Right kidney (tissue), 1 donor: ENCODE measurements around the gene HSPA2.
A peak's percentile ranks its signal among the peaks of the same experiment; 100 is the strongest.
"Not testable (repeated sequence)": the region's sequence is repeated elsewhere in the genome, so short reads cannot be mapped to it uniquely, and the experiment has no call there.

ENCODE experiments used
- DNase-seq: peaks from one replicate; pipeline ENCODE4 v3.0.0-alpha.2; 2016

Gene HSPA2

GRCh38 chr14:64510825-64511671 is 29.5 kb upstream of the HSPA2 start:
- DNase-seq = peak; percentile 32

GRCh38 chr14:64513271-64513670 is 27.3 kb upstream of the HSPA2 start:
- no peak for DNase-seq

GRCh38 chr14:64515053-64515452 is 25.5 kb upstream of the HSPA2 start:
- no peak for DNase-seq

GRCh38 chr14:64516969-64517368 is 23.6 kb upstream of the HSPA2 start:
- no peak for DNase-seq

- not testable (repeated sequence) for DNase-seq
Observed at GRCh38 chr14:64517667-64518066, 22.9 kb upstream of the HSPA2 start.

GRCh38 chr14:64518229-64518628 is 22.3 kb upstream of the HSPA2 start:
- no peak for DNase-seq

- DNase-seq = no peak
Observed at GRCh38 chr14:64520699-64521098, 19.8 kb upstream of the HSPA2 start.

GRCh38 chr14:64522591-64523355 is 17.8 kb upstream of the HSPA2 start:
- no peak for DNase-seq

- no peak for DNase-seq
Observed at GRCh38 chr14:64525354-64525753, 15.2 kb upstream of the HSPA2 start.

GRCh38 chr14:64531567-64531966 is 9.0 kb upstream of the HSPA2 start:
- no peak for DNase-seq

- no peak for DNase-seq
Observed at GRCh38 chr14:64536488-64537245, 3.9 kb upstream of the HSPA2 start.

GRCh38 chr14:64541261-64541971 is 875 bp downstream of the HSPA2 start:
- peak; percentile 79 for DNase-seq

- DNase-seq = peak; percentile 71
Observed at GRCh38 chr14:64541972-64542835, 1.7 kb downstream of the HSPA2 start.

GRCh38 chr14:64542836-64543201 is 2.3 kb downstream of the HSPA2 start:
- DNase-seq = no peak

GRCh38 chr14:64544607-64545312 is 4.2 kb downstream of the HSPA2 start:
- no peak for DNase-seq

GRCh38 chr14:64549016-64549415 is 8.5 kb downstream of the HSPA2 start:
- no peak for DNase-seq

GRCh38 chr14:64549791-64550620 is 9.5 kb downstream of the HSPA2 start, which contains the start of gene PPP1R36:
PPP1R36 (plus strand) TSS chr14:64549961; CDS start chr14:64549998, 37 bp downstream.
- DNase-seq = peak; percentile 74

- no peak for DNase-seq
Observed at GRCh38 chr14:64550621-64551333, 10.2 kb downstream of the HSPA2 start.

- no peak for DNase-seq
Observed at GRCh38 chr14:64554556-64554955, 14.0 kb downstream of the HSPA2 start.
